HG02610 (cell line): ENCODE results near the gene RTKN2.

Experiments used
- ATAC-seq: cut with Tn5 transposase; IDR thresholded peaks from one replicate; pipeline ENCODE4 v1.9.1; 2021; ENCODE audit warnings: mild to moderate bottlenecking, moderate library complexity; ENCODE audit not compliant: unreplicated experiment

The RTKN2 gene

GRCh38 chr10:62180677-62181076, 88.0 kb downstream of the RTKN2 start:
- no peak for ATAC-seq

- no peak for ATAC-seq
Measured at GRCh38 chr10:62178568-62178967, 90.1 kb downstream of the RTKN2 start.

GRCh38 chr10:62177111-62177510, 91.5 kb downstream of the RTKN2 start:
- ATAC-seq: no peak

DNA sequence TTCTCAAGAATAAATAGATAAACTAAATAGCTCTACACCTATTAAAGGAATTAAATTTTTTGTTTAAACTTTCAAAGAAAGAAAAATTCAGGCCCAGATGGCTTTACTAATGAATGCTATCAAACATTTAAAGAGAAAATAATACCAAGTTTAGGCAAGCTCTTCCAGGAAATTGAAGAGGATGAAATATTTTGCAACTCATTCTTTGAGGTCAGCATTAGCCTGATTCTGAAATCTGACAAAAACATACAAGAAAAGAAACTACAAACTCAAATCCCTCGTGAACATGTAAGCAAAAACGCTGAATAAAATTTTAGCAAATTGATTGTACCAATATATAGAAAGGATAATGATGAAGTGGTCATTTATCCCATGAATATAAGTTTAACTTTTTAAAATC, 93.4 kb downstream of the RTKN2 start:
- ATAC-seq: no peak

- ATAC-seq: no peak
Measured at GRCh38 chr10:62172465-62172864, 96.2 kb downstream of the RTKN2 start.

- ATAC-seq: no peak
Measured at GRCh38 chr10:62171791-62172190, 96.9 kb downstream of the RTKN2 start.

DNA sequence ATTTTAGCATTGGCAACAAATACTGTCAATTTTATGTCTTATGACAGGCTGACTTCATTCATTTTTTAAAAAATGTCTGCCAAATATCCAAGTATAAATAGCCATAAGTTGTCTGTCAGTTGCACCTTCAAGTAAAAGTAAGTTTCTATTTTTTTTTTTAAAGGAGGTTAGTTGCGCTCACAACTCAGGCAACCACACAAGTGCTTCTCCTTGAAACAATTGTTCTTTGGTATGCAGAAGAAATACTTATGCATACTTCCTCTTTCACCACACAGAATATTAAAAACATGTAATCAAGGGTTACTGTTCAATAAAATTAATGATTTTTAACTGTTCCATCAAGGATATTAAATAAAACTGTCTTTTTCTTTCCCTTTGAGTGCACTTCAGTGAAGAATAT, 97.9 kb downstream of the RTKN2 start:
- ATAC-seq: no peak

DNA sequence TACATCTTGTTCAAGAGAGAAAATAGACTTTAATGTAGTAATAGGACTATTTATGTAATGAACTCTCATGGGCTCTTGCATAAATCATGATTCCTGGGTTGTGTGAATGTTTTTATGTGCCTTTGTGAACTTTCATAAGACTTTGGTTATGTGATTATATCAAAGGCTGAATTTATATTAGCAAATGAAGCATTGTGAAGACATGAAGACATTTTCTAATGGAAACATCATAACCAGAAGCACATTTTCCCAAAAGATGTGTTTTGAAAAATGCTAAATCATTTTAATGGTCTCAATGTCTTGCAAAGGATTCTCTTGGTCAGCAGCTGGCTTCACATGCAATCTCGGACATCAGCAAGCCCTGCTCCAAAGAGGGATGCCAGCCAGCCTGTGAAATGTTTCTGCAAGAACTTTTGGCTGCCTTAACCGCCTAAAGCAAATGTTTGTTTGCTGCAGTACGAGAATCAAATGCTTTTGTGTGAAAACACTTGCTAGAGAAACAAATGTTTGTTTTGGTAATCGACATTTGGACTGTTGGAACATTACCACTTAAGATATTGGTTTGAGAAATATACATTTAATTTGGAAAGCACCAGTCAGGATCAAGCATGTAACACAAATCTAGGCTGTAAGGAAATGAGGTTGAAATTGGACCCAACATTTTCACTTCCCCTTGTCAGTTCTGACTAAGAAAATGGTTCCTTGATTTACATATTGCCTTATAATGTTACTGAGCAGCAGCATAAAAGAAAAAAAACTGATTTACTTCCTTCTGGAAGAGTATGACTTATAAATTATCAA, 102.1 kb downstream of the RTKN2 start:
- peak; percentile 97 for ATAC-seq

DNA sequence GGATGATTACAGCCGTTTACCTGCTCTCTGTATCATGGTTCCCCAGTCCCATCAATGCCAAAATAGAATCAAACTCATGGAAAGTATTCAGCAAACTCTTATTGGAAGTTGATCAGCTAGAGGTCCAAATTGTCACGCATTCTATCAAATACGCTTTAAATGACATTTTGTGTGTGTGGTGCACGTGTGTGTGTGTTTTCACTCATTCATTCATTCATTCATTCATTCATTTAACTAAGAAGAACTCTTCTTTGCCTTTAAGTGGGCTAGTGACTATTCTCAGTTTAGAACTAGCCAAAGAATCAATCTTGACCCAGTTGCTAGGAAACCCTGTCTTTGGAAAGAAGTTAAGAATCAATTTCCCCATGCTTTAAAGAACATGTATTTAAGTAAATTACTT, 102.8 kb downstream of the RTKN2 start:
- no peak for ATAC-seq

DNA sequence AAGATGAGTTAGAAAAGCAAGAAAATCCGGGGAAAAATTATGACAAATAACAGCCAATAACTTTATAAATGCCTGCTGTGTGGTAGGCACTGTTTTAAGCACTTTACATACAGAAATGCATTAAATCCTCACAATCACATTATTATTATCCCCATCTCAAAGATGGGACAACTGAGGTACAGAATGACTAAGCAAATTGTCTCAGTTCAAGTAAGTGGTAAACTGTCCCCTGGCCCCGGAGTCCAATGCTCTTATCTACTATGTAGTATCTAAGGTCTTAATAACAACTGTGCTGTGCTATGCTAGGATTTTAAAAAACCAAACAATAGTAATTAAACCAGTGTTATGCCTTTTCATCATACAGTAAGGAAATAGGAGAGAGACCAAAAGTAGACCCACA, 105.6 kb downstream of the RTKN2 start:
- no peak for ATAC-seq

DNA sequence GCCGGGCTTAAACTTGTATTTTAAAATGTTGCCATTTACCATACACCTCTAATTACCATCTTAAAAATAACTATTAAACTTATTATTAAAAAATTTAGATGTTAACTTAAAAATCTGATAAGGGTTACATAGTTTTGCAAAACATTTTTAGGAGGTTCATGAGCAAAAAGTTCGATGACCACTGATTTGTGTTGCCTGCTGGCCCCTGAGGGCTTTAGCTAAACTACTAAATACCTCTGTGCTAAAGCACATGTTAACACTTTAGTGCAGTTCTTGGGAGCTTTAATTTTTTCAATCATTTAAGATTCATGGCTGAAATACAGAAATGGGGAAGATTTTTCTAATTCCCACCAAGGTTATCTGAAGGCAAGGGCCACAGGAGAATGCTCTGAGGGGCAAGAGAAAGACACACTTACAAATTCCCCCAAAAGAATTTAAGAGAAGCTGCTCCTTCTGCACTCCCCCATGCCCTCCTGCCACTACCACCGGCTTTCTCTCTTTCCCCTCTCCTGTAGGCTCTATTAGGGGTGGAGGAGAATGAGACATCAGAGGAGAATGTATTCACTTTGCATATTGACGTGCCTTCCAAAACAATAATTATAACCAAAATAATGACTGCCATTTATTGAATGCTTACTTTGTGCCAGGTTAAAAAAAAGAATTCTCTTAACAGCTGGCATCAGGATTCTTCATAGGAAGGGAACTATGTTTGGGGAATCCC, 106.2 kb downstream of the RTKN2 start:
- ATAC-seq: no peak

GRCh38 chr10:62159351-62159750, 109.3 kb downstream of the RTKN2 start:
- no peak for ATAC-seq

DNA sequence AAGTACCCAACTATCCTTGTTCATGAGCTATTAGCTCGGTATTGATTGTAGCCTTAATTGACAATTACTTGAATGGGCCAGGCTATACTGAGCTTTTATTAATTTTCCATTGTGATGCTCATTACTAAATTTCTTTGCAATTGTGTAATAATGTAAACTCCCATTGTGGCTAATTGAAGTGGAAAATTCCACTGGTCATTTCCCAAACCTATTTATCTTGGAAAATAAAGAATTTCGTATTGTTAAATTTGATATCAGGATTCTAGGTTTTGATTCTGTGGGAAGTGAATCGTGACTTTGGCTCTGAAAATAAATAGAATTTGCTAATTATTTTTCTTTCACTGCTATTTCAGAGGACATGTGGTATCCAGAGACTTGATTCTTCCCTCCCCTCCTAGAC, 111.0 kb downstream of the RTKN2 start:
- no peak for ATAC-seq

GRCh38 chr10:62155054-62155680, 113.5 kb downstream of the RTKN2 start:
- no peak for ATAC-seq

DNA sequence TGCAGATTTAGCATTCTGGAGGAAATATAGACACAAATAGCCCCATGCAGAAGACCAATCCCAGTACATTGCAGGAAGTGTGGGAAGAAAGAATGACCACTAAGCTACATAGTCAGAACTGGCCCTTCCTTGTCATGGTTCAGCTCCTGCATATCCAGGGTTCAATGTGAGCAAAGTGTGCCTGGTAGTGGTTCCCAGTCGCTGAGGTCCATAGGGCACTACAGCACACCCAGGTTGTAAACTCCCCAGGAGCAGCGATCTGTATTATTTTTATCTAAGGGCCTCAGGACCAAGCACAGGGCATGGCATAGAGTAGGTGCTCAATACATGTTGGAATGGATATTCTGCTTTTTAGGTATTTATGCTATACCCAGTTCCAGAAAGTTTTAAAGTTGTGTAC, 114.4 kb downstream of the RTKN2 start:
- no peak for ATAC-seq

GRCh38 chr10:62153191-62153590, 115.5 kb downstream of the RTKN2 start:
- ATAC-seq: no peak

GRCh38 chr10:62149621-62150020, 119.0 kb downstream of the RTKN2 start:
- no peak for ATAC-seq

- ATAC-seq: no peak
Measured at GRCh38 chr10:62148155-62148554, 120.5 kb downstream of the RTKN2 start.

- ATAC-seq: no peak
Measured at GRCh38 chr10:62147425-62147824, 121.2 kb downstream of the RTKN2 start.

DNA sequence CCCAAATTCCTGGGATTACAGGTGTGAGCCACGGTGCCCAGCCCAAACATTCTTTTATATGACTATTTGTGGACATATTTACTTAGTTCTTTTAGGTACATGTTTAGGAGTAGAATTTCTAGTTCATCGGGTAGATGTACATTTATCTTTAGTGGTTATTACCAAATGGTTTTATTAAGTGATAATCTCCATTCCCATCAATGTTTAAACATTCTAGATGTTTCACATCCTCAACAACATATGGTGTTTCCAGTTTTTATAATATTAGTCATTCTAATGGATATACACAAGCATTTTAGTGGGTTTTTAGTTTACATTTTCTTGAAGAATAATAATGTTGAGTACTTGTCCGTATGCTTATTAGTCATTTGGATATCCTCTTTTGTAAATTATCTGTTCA, 131.7 kb downstream of the RTKN2 start:
- ATAC-seq: no peak

DNA sequence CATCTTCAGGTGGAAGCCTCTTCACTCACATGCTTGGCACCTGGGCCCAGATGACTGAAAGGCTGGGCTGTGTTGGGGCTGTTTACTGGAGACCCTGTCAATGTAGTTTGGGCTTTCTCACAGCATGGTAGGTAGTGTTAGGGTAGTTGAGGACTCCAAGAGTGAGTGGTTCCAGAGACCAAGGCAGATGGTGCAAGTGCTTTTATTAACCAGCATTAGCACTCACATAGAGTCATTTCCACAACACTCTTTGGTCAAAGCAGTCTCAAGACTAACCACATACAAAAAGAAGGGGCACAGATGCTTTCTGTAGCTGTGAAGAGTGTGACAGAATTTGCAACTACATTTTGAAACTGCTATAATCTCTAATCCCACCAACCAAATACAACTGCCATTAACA, 135.0 kb downstream of the RTKN2 start:
- peak; percentile 99 for ATAC-seq
